T-helper 2 cell treated with Interferon-gamma antibody and Interleukin-4, amounts not matched to agents 100 ng/mL and 5 ng/mL, for 36 hours (primary cell): ENCODE results near the gene RGS6. TPM values are rescaled to one million over a fixed set of nuclear protein-coding genes. Genes with fewer than 3 reads are reported as not detected.

Source experiments
- intact Hi-C: fragments of 100-400 bp; cut with micrococcal nuclease; formaldehyde crosslinking; loops from one replicate; pipeline ENCODE4 v1.15.1; 2023
- total RNA-seq: library from RNA; stranded (reverse); gene quantifications from 2 replicates; pipeline ENCODE4 v1.2.3, GENCODE V29; 2022

RGS6 gene
- total RNA-seq, 1 donor from 2014 or later = 0.18 TPM

- intact Hi-C loops = no loop called here
Observed at GRCh38 chr14:72237722-72238666, 305.8 kb downstream of the RGS6 start.

GRCh38 chr14:72243309-72244293 is 311.4 kb downstream of the RGS6 start:
- intact Hi-C loops = no loop called here

- intact Hi-C loops = no loop called here
Observed at GRCh38 chr14:72247896-72248465, 315.8 kb downstream of the RGS6 start.

- intact Hi-C loops = no loop called here
Observed at GRCh38 chr14:72253503-72253902, 321.3 kb downstream of the RGS6 start.

GRCh38 chr14:72254202-72254936 is 322.1 kb downstream of the RGS6 start:
- intact Hi-C loops = no loop called here

- intact Hi-C loops = no loop called here
Observed at GRCh38 chr14:72254937-72255472, 322.8 kb downstream of the RGS6 start.

GRCh38 chr14:72256055-72256454 is 323.8 kb downstream of the RGS6 start:
- intact Hi-C loops = no loop called here

- intact Hi-C loops = no loop called here
Observed at GRCh38 chr14:72261068-72261467, 328.8 kb downstream of the RGS6 start.

GRCh38 chr14:72262771-72263170 is 330.5 kb downstream of the RGS6 start:
- intact Hi-C loops = no loop called here

- intact Hi-C loops = no loop called here
Observed at GRCh38 chr14:72264716-72265115, 332.5 kb downstream of the RGS6 start.

- intact Hi-C loops = no loop called here
Observed at GRCh38 chr14:72270147-72270727, 338.0 kb downstream of the RGS6 start.

GRCh38 chr14:72270749-72271148 is 338.5 kb downstream of the RGS6 start:
- intact Hi-C loops = no loop called here

- intact Hi-C loops = no loop called here
Observed at GRCh38 chr14:72275242-72275641, 343.0 kb downstream of the RGS6 start.

GRCh38 chr14:72278316-72278715 is 346.1 kb downstream of the RGS6 start:
- intact Hi-C loops = no loop called here

GRCh38 chr14:72284176-72284575 is 351.9 kb downstream of the RGS6 start:
- intact Hi-C loops = no loop called here

- intact Hi-C loops = no loop called here
Observed at GRCh38 chr14:72290241-72290640, 358.0 kb downstream of the RGS6 start.

- intact Hi-C loops = loop anchor here (2.0 kb wide), 1 partner anchor 267 kb away; no protein-coding TSS in a partner anchor
Observed at GRCh38 chr14:72291908-72292688, 359.9 kb downstream of the RGS6 start.

GRCh38 chr14:72292689-72293024 is 360.4 kb downstream of the RGS6 start:
- intact Hi-C loops = loop anchor here (2.0 kb wide), 1 partner anchor 268 kb away; no protein-coding TSS in a partner anchor

GRCh38 chr14:72301352-72301751 is 369.1 kb downstream of the RGS6 start:
- intact Hi-C loops = no loop called here
